Gastroesophageal sphincter (tissue), 3 donors: ENCODE measurements around the gene STAC2.

Source experiments
- EP300 ChIP-seq: sonication (generic); formaldehyde crosslinking; IDR thresholded peaks from one replicate; pipeline ENCODE4 v1.6.1; 2017; ENCODE audit warnings: antibody characterized with exemption, mild to moderate bottlenecking
- POLR2A ChIP-seq, 2 donors: fragments of 450-650 bp; IDR thresholded peaks; one replicate each; pipeline ENCODE4 v1.6.1; 2017; ENCODE audit warnings: antibody characterized with exemption in 2 of 2, mild to moderate bottlenecking in 2 of 2, moderate library complexity in 1 of 2
- POLR2AphosphoS5 ChIP-seq: sonication (generic); formaldehyde crosslinking; IDR thresholded peaks from one replicate; pipeline ENCODE4 v1.6.1; 2017; ENCODE audit warnings: antibody characterized with exemption
- TF ChIP-seq, protein P1 (sequence below), 4 experiments: fragments of 200-600 bp in 2 of 4; fragments of 450-650 bp in 2 of 4; sonication (generic) in 1 of 4; IDR thresholded peaks; one replicate each; pipeline ENCODE4 v1.5.1; 2017 to 2019; ENCODE audit warnings: antibody characterized with exemption in 4 of 4, mild to moderate bottlenecking in 2 of 4, moderate library complexity in 2 of 4

DNA sequence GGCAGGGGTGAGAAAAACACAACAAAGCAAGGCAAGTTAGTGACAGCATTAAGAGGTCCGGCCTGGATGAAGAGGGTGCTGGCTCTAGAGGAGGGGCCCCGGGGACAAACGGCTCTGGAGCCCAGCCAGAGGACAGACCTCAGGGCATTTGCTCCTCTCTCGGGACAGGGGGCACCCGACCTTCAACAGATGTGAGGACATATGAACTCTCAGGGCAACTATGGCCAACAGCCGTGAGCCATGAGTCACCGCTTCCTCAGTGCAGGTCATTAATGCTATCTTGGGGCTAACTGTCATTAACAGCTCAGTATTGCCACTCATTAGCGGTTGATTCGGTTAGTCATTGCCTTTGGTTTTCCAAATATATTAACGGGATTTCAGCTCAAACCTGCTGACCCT lies 50.1 kb downstream of the STAC2 start:
- TF ChIP-seq POLR2A (IDR thresholded peaks at IDR 0.05) (no peak), POLR2AphosphoS5 (no peak), EP300 (no peak)
- TF ChIP-seq, protein P1, sequence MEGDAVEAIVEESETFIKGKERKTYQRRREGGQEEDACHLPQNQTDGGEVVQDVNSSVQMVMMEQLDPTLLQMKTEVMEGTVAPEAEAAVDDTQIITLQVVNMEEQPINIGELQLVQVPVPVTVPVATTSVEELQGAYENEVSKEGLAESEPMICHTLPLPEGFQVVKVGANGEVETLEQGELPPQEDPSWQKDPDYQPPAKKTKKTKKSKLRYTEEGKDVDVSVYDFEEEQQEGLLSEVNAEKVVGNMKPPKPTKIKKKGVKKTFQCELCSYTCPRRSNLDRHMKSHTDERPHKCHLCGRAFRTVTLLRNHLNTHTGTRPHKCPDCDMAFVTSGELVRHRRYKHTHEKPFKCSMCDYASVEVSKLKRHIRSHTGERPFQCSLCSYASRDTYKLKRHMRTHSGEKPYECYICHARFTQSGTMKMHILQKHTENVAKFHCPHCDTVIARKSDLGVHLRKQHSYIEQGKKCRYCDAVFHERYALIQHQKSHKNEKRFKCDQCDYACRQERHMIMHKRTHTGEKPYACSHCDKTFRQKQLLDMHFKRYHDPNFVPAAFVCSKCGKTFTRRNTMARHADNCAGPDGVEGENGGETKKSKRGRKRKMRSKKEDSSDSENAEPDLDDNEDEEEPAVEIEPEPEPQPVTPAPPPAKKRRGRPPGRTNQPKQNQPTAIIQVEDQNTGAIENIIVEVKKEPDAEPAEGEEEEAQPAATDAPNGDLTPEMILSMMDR (IDR thresholded peaks at IDR 0.05) = no peak
